Gastrocnemius medialis (tissue), 4 donors: ENCODE measurements around the gene MRGPRG.

Experiments
- CTCF ChIP-seq, 5 experiments: fragments of 450-650 bp in 3 of 5; fragments of 200-600 bp in 2 of 5; sonication (generic) in 2 of 5; IDR thresholded peaks in 4 of 5; conservative IDR thresholded peaks in 1 of 5; 1 replicate in 4 of 5; 2 replicates in 1 of 5; pipeline ENCODE4 v1.5.1; 2016 to 2019; ENCODE audit warnings: antibody characterized with exemption in 5 of 5, mild to moderate bottlenecking in 3 of 5, moderate library complexity in 3 of 5
- POLR2A ChIP-seq, 2 donors: fragments of 450-650 bp; IDR thresholded peaks; one replicate each; pipeline ENCODE4 v1.6.1; 2017; ENCODE audit warnings: antibody characterized with exemption in 2 of 2, mild to moderate bottlenecking in 2 of 2, moderate library complexity in 2 of 2

GRCh38 chr11:3170756-3171650, 47.6 kb downstream of the MRGPRG start:
- TF ChIP-seq CTCF (IDR thresholded peaks at IDR 0.05 in 4 of 5, conservative IDR thresholded peaks at IDR 0.05 in 1 of 5) (no peak), POLR2A (IDR thresholded peaks at IDR 0.05) (no peak)
